GM23338 (cell line): Measurements from ENCODE around the gene ARG1. TPM values are rescaled to one million over a fixed set of nuclear protein-coding genes. Genes with fewer than 3 reads are reported as not detected.

ENCODE experiments used
- CREB1 ChIP-seq: fragments of 250-450 bp; sonication (Bioruptor Pico); IDR thresholded peaks from 2 replicates; pipeline ENCODE4 v1.5.0; 2020; ENCODE audit warnings: low read depth, mild to moderate bottlenecking, moderate library complexity
- CTCF ChIP-seq, 2 experiments: fragments of 200-600 bp in 1 of 2; sonication (generic) in 1 of 2; conservative IDR thresholded peaks; 2 replicates each; pipeline versions ENCODE4 v1.5.1 to v1.6.1; 2016 to 2017; ENCODE audit warnings: antibody characterized with exemption in 2 of 2, low read depth in 2 of 2, mild to moderate bottlenecking in 2 of 2, moderate library complexity in 1 of 2
- EZH2phosphoT487 ChIP-seq: fragments of 200-600 bp; sonication (generic); IDR thresholded peaks from one replicate; pipeline ENCODE4 v1.8.1; 2018; ENCODE audit warnings: antibody characterized with exemption; ENCODE audit not compliant: unreplicated experiment
- JUNB ChIP-seq: IDR thresholded peaks from one replicate; pipeline ENCODE4 v1.6.1; 2016; ENCODE audit warnings: antibody characterized with exemption; ENCODE audit not compliant: unreplicated experiment
- NANOG ChIP-seq: IDR thresholded peaks from 2 replicates; pipeline ENCODE4 v1.6.1; 2016; ENCODE audit warnings: antibody characterized with exemption, borderline replicate concordance
- POLR2AphosphoS5 ChIP-seq: IDR thresholded peaks from 2 replicates; pipeline ENCODE4 v1.6.1; 2016; ENCODE audit warnings: antibody characterized with exemption, low read depth
- REST ChIP-seq: IDR thresholded peaks from one replicate; pipeline ENCODE4 v1.6.1; 2018; ENCODE audit warnings: antibody characterized with exemption; ENCODE audit not compliant: unreplicated experiment
- STAT1 ChIP-seq: IDR thresholded peaks from one replicate; pipeline ENCODE4 v1.6.1; 2016; ENCODE audit warnings: antibody characterized with exemption; ENCODE audit not compliant: unreplicated experiment
- ZNF331 ChIP-seq: fragments of 250-450 bp; sonication (Bioruptor Pico); IDR thresholded peaks from 2 replicates; pipeline ENCODE4 v1.5.0; 2020; ENCODE audit warnings: low read depth, mild to moderate bottlenecking, moderate library complexity
- ZNF462 ChIP-seq: fragments of 250-450 bp; sonication (Bioruptor Pico); IDR thresholded peaks from 2 replicates; pipeline ENCODE4 v1.5.0; 2020; ENCODE audit warnings: mild to moderate bottlenecking, moderate library complexity
- polyA plus RNA-seq: library from polyadenylated mRNA; unstranded; fragments of >200 nt; fragmentation: Nextera tagmentation; extraction: Ambion mirVana; gene quantifications from 2 replicates; pipeline ENCODE4 v1.2.1, GENCODE V29; 2016
- total RNA-seq: library from RNA; depleted of rRNA; stranded (reverse); fragments of >200 nt; shearing (Covaris generic); gene quantifications from 2 replicates; pipeline ENCODE4 v1.2.3, GENCODE V29; 2014

Gene ARG1
- total and polyA plus RNA-seq, 2 experiments from 2014 or later: 0.18 TPM; not detected in 1

GRCh38 chr6:131600716-131601115 is 27.7 kb downstream of the ARG1 start (continued):
- TF ChIP-seq ZNF462 (CRISPR knock-in tag) (no peak), POLR2AphosphoS5 (no peak), JUNB (no peak), NANOG (no peak), STAT1 (no peak), EZH2phosphoT487 (no peak), CREB1 (CRISPR knock-in tag) (no peak), ZNF331 (no peak), CTCF (conservative IDR thresholded peaks at IDR 0.05; ENCODE audit: low read depth in 2 of 2) (no peak), REST (no peak)
